Activated T-cell treated with anti-CD3 and anti-CD28 coated beads, Interleukin-2, amount 50 U/mL, for 48 hours (primary cell): Measurements from ENCODE around the gene UNC5B.

Experiments used
- DNase-seq, 2 experiments: peaks; one replicate each; pipeline ENCODE4 v3.0.0-alpha.2; 2020

The UNC5B gene

GRCh38 chr10:71223347-71224058, 11.1 kb downstream of the UNC5B start:
- DNase-seq, result no peak

- DNase-seq, result no peak
Observed at GRCh38 chr10:71225291-71226058, 13.1 kb downstream of the UNC5B start.

GRCh38 chr10:71228875-71229675, 16.7 kb downstream of the UNC5B start:
- DNase-seq, result no peak

- DNase-seq, result no peak
Observed at GRCh38 chr10:71229726-71230655, 17.6 kb downstream of the UNC5B start.

GRCh38 chr10:71230656-71231025, 18.3 kb downstream of the UNC5B start:
- no peak for DNase-seq

- no peak for DNase-seq
Observed at GRCh38 chr10:71231206-71231605, 18.8 kb downstream of the UNC5B start.

- DNase-seq, result no peak
Observed at GRCh38 chr10:71232089-71232998, 20.0 kb downstream of the UNC5B start.

- DNase-seq, result no peak
Observed at GRCh38 chr10:71233482-71233892, 21.1 kb downstream of the UNC5B start.

- no peak for DNase-seq
Observed at GRCh38 chr10:71234004-71234894, 21.9 kb downstream of the UNC5B start.

GRCh38 chr10:71234970-71235685, 22.8 kb downstream of the UNC5B start:
- no peak for DNase-seq

- no peak for DNase-seq
Observed at GRCh38 chr10:71235808-71236207, 23.4 kb downstream of the UNC5B start.

- no peak for DNase-seq
Observed at GRCh38 chr10:71236286-71236685, 23.9 kb downstream of the UNC5B start.

GRCh38 chr10:71236822-71237682, 24.7 kb downstream of the UNC5B start:
- DNase-seq, result no peak

GRCh38 chr10:71237843-71238623, 25.7 kb downstream of the UNC5B start:
- no peak for DNase-seq

- no peak for DNase-seq
Observed at GRCh38 chr10:71238626-71239025, 26.3 kb downstream of the UNC5B start.

GRCh38 chr10:71239131-71239915, 27.0 kb downstream of the UNC5B start:
- no peak for DNase-seq
